D341Med (cell line): ENCODE data around the gene CARD19.
"Not testable (repeated sequence)": the region's sequence is repeated elsewhere in the genome, so short reads cannot be mapped to it uniquely, and the experiment has no call there.

ENCODE experiments used
- DNase-seq: peaks from one replicate; pipeline ENCODE4 v3.0.0; 2012; ENCODE audit warnings: low spot score

The CARD19 gene

DNA sequence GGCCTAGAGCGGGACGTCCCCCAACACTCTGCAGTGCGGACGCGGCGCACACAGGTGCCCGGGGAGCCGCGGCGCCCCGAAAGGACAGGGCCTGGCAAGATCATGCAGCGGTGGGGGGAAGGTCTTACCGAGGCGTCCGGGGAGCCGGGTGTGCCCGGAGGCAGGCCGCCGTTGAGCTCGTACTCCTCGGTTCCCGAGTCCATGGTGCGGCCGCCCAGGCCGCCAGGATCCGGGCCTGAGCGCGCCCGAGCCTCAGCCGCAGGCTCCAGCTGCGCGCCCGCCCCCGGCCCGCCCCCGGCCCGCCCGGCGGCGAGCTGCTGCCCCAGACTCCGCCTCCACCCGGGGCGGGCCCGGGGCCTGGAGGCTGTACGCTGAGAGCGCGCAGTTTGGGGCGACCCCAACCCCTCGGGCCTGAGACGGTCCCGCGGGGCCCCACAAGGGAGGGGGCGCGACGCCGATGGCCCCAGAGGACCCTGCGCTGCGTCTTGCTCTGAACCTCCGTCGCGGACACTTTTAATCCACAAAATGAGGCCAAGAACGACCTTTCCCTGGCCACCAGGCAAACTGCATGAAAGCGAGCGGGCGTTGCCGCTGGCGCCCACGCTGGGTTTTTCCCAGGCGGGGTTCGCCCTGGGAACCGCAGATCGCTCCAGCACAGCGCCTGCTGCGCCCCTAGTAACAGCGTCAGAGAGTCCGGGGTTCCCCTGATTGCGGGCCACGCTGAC lies 38.2 kb downstream of the CARD19 start, which contains the start of gene NINJ1:
TSS of gene NINJ1 (minus strand) at position 237 of the 725 bp plus-strand sequence. CDS start at position 203, 34 bp downstream.
- peak; percentile 90 for DNase-seq

- no peak for DNase-seq
These were observed 38.9 kb downstream of the CARD19 start for GRCh38 chr9:93134740-93135444.

DNA sequence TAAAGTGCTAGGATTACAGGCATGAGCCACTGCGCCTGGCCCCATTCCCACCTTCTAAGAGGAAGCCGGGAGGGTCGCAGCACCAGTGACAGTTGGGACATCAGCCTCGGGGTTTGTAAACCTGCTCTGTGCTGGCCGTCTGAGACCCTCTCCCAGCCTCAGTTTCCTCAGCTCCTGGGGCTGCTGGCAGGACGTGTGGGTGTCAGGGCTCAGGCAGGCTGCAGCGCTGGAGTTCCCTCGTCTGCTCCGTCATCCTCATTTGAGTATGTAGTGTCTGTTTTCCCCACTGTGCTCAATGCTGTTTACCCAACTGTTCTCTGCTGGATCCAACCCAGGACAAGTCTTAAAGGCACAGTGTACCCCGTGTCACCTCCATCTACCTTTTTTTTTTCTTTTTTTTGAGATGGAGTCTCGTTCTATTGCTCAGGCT lies 40.0 kb downstream of the CARD19 start:
- no peak for DNase-seq

DNA sequence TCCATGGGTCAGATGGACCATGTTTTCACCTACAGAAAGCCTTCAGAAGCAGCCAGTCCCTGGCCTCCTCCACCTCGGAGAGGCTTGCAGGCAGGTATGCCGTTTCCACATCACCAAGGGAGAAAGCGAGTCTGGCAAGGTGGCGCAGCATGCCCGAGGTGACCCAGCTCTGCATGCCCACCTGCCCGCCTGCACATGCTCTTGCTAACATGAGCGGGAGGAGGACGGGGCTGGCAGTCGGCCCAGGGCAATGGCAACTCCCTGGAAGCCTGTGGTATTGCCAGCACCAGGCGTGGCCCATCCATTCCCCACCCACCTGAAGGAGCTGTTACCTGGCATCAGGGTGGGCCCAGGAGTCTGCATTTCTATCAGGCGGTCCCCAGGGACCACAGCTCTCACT lies 41.3 kb downstream of the CARD19 start:
- DNase-seq = no peak

GRCh38 chr9:93138171-93138764 lies 42.3 kb downstream of the CARD19 start:
- DNase-seq = no peak

DNA sequence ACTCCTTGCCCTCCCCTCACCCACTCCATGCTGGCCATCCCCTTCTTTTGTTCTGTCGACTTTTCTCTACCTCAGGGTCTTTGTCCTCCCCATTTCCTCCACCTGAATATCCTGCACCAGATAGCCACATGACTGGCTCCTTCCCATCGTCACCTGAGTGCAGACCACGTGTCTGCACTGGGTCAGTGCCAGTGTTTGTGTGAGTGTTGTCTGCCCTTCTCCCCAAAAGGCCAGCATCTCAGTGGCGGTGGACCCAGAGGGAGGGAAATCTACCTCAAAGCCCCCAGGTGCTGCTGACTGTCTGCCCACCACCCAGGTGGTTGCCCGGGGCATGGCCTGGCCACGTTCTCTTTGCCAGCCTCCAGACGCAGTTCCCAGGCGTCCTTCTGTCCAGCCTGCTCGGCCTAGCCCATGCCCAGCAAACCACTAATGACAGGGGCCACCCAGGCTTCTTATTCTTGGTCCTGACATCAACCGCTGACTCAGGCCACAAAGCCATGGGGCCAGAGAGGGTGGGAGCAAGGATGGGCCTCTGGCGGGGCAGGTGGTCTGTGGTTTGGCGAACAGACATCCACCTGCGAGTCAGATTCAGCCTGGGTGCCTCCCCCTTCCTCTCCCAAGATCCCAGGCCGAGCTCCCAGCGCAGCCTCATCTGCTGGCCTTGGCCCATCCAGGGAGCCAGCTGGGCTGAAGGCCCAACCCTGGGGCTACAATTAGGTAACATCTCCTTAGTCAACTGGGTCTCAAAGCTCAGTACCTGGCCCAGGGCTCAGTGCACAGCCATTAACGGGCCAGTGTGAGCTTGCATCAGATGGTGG lies 43.6 kb downstream of the CARD19 start:
- DNase-seq = no peak

DNA sequence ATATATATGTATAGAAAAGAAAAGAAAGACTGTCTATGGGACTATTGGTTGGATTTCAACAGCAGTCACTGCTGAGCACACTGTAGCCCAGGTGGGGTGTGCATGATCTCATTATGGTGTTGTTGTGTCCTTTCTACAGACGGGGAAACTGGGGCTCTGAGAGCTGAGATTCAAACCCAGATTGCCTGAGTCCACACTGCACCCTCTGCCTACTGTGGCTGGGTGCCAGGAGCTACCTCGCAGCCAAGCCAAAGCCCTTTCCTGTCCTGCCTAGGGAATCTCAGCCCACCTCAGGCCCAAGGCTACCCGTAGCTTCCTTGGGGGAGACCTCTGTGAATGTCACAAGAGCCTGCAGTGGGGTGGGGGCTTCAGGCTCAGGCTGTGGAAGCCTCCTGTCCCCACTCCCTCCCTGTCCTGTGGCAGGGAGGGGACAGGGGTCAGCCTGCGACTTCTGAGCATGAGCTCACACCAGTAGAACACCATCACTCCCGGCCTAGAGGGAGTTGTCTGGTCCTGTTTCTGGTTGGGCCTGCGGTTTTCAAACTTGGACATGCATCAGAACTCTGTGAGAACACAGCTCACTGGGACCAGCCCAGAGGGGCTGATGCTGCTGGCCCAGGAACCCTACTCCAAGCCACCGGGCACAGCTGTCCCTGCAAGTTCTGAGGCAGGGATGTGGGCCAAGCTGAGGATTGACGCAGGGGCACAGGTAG lies 45.9 kb downstream of the CARD19 start:
- DNase-seq = no peak

- no peak for DNase-seq
These were observed 48.0 kb downstream of the CARD19 start for GRCh38 chr9:93143830-93144530.

GRCh38 chr9:93146696-93147095 lies 50.7 kb downstream of the CARD19 start:
- not testable (repeated sequence) for DNase-seq

GRCh38 chr9:93147632-93148031 lies 51.6 kb downstream of the CARD19 start:
- no peak for DNase-seq

GRCh38 chr9:93148721-93149120 lies 52.7 kb downstream of the CARD19 start:
- DNase-seq = no peak

- no peak for DNase-seq
These were observed 53.3 kb downstream of the CARD19 start for GRCh38 chr9:93149361-93149760.

GRCh38 chr9:93151097-93151784 lies 55.2 kb downstream of the CARD19 start:
- DNase-seq = no peak

GRCh38 chr9:93154293-93154903 lies 58.4 kb downstream of the CARD19 start:
- DNase-seq = peak; percentile 79

GRCh38 chr9:93155716-93156474 lies 59.9 kb downstream of the CARD19 start:
- no peak for DNase-seq

DNA sequence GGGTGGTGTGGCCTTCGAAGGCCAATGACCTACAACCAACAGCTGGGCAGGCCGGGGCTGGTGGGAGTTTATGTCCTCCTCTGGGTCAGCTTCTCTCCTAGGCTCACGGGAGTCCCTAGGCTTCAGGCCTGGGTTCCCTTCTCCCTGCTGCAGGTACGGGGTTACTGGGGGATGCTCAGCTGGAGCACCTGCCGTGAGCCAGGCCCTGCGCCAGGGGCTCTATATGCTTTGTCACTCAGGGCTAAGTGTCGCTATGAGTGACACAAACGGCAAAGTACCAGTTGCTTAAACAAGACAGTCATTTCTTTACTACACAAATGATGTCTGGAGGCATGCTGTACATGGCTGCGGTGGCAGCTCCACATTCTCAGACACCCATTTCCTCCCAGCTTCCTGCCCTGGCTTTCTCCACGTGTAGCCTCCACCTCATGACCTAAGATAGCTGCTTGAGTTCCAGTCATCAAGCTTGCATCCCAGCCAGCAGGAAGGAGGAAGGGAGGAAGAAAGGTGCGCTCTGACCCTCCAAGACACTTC lies 60.5 kb downstream of the CARD19 start:
- no peak for DNase-seq

GRCh38 chr9:93159601-93160471 lies 63.8 kb downstream of the CARD19 start:
- peak; percentile 91 for DNase-seq
